K562 (cell line): ENCODE measurements around the gene PPP1R16B. TPM values are rescaled to one million over a fixed set of nuclear protein-coding genes. Genes with fewer than 3 reads are reported as not detected.

Source experiments
- ATAC-seq: fragments of 200-7000 bp; cut with Tn5 transposase; 3 replicates; pipeline ENCODE4 v1.9.1; 2020; ENCODE audit warnings: moderate library complexity
- BruUV-seq: library from RNA; stranded (reverse); fragments of 400-500 nt; replicated peaks from 2 replicates; lab custom pipeline; 2021; lab: Mats Ljungman, UMichigan
- CTCF ChIA-PET: fragments of 300-600 bp; formaldehyde crosslinking; extraction: SDS; loops from one replicate; lab custom pipeline; 2021; ENCODE audit warnings: low intra/inter-chr PET ratio; lab: Yijun Ruan, JAX
- POLR2A ChIA-PET: fragments of 300-600, 350-650 bp; sonication (Branson Sonifier 250); formaldehyde crosslinking; extraction: SDS; loops from one replicate; lab custom pipeline; 2021; ENCODE audit warnings: antibody characterized with exemption, inconsistent platforms; lab: Yijun Ruan, JAX
- DNase-seq, 4 experiments: peaks; one replicate each; pipeline versions ENCODE4 v3.0.0 to v3.0.0-alpha.2; 2011 to 2018; ENCODE audit warnings: low spot score in 3 of 4, mixed read lengths in 3 of 4; ENCODE audit errors: extremely low read depth in 1 of 4
- FAIRE-seq: peaks from 2 replicates; lab custom pipeline; 2011; peaks lifted over from hg19 to GRCh38; lab: Jason Lieb, UNC
- H2AFZ ChIP-seq: 2 replicates; pipeline ENCODE4 v1.6.0; 2011; ENCODE audit warnings: low read depth, low read length, control low read depth, inconsistent platforms
- H3K27ac ChIP-seq: fragments of 200-600 bp; 3 replicates; pipeline ENCODE4 v1.8.0; 2011; ENCODE audit warnings: low read depth, mild to moderate bottlenecking, control low read depth, inconsistent platforms, low read length, moderate library complexity, mixed read lengths; ENCODE audit errors: extremely low read depth
- H3K27me3 ChIP-seq, 2 experiments: fragments of 300-600 bp in 1 of 2; 2 replicates in 1 of 2; 3 replicates in 1 of 2; pipeline versions ENCODE4 v1.6.0 to v1.8.0; 2011; ENCODE audit warnings: inconsistent platforms in 2 of 2, low read length in 2 of 2, mild to moderate bottlenecking in 1 of 2, mixed read lengths in 1 of 2, moderate library complexity in 1 of 2; ENCODE audit not compliant: control insufficient read depth in 2 of 2, insufficient read depth in 2 of 2
- H3K36me3 ChIP-seq: fragments of 300-600 bp; 3 replicates; pipeline ENCODE4 v1.8.0; 2011; ENCODE audit warnings: mild to moderate bottlenecking, low read length, inconsistent platforms; ENCODE audit not compliant: control insufficient read depth, insufficient read depth
- H3K4me1 ChIP-seq, 2 experiments: fragments of 200-600 bp in 1 of 2; replicated peaks in 1 of 2; 2 replicates in 1 of 2; 3 replicates in 1 of 2; pipeline versions ENCODE4 v1.5.1 to v1.8.0; 2011; ENCODE audit warnings: inconsistent platforms in 2 of 2, low read length in 2 of 2, mild to moderate bottlenecking in 1 of 2, mixed read lengths in 1 of 2, moderate library complexity in 1 of 2; ENCODE audit not compliant: control insufficient read depth in 2 of 2, insufficient read depth in 2 of 2
- H3K4me2 ChIP-seq: 2 replicates; pipeline ENCODE4 v1.6.1; 2011; ENCODE audit warnings: low read length, control low read depth, inconsistent platforms, mixed read lengths; ENCODE audit not compliant: insufficient read depth
- H3K4me3 ChIP-seq: fragments of 200-600 bp; sonication (generic), shearing (Covaris generic); 2 replicates; pipeline ENCODE4 v1.5.1; 2016; ENCODE audit warnings: control low read depth, inconsistent platforms
- H3K79me2 ChIP-seq: fragments of 200-600 bp; 3 replicates; pipeline ENCODE4 v1.8.0; 2011; ENCODE audit warnings: low read length, inconsistent platforms; ENCODE audit not compliant: control insufficient read depth, insufficient read depth
- H3K9ac ChIP-seq, 2 experiments: 2 replicates each; pipeline versions ENCODE4 v1.6.0 to v1.6.1; 2011; ENCODE audit warnings: low read depth in 2 of 2, low read length in 2 of 2, control low read depth in 1 of 2, inconsistent platforms in 1 of 2, mild to moderate bottlenecking in 1 of 2, mixed read lengths in 1 of 2; ENCODE audit not compliant: insufficient read depth in 1 of 2
- H3K9me1 ChIP-seq: one replicate; pipeline ENCODE4 v1.6.0; 2011; ENCODE audit warnings: inconsistent platforms, mild to moderate bottlenecking, low read length, moderate library complexity; ENCODE audit not compliant: control insufficient read depth, insufficient read depth
- H3K9me3 ChIP-seq: replicated peaks from 2 replicates; pipeline ENCODE4 v1.5.1; 2011; ENCODE audit warnings: low read depth, low read length, inconsistent platforms; ENCODE audit not compliant: control insufficient read depth, insufficient read depth
- H4K20me1 ChIP-seq: replicated peaks from 2 replicates; pipeline ENCODE4 v1.6.1; 2011; ENCODE audit warnings: low read length, inconsistent platforms, mixed read lengths; ENCODE audit not compliant: control insufficient read depth, insufficient read depth
- FOXA3 ChIP-seq, 2 experiments: fragments of 450-650 bp in 1 of 2; sonication (generic) in 1 of 2; formaldehyde crosslinking; IDR thresholded peaks in 1 of 2; conservative IDR thresholded peaks in 1 of 2; 2 replicates each; pipeline versions ENCODE4 v1.4.0 to v1.8.0; 2020 to 2022; ENCODE audit warnings: mild to moderate bottlenecking in 2 of 2, missing genetic modification reagents in 1 of 2
- HDAC6 ChIP-seq: IDR thresholded peaks from 2 replicates; pipeline ENCODE4 v1.6.1; 2012; ENCODE audit warnings: low read depth, mild to moderate bottlenecking, control low read depth, inconsistent platforms, low read length, moderate library complexity
- HOXB6 ChIP-seq: fragments of 250-450 bp; sonication (Bioruptor Pico); IDR thresholded peaks from 2 replicates; pipeline ENCODE4 v1.5.1; 2022; ENCODE audit warnings: mild to moderate bottlenecking, borderline replicate concordance
- MAX ChIP-seq: sonication (generic); formaldehyde crosslinking; IDR thresholded peaks from 2 replicates; pipeline ENCODE4 v1.9.0; 2022; ENCODE audit warnings: mild to moderate bottlenecking, missing genetic modification reagents
- MEIS2 ChIP-seq: fragments of 450-650 bp; IDR thresholded peaks from 2 replicates; pipeline ENCODE4 v1.6.1; 2014; ENCODE audit warnings: mild to moderate bottlenecking; ENCODE audit not compliant: partially characterized antibody
- NCOA1 ChIP-seq: fragments of 450-650 bp; IDR thresholded peaks from 2 replicates; pipeline ENCODE4 v1.6.1; 2016; ENCODE audit warnings: low read depth
- ZFP36 ChIP-seq: fragments of 150-350 bp; IDR thresholded peaks from 2 replicates; pipeline ENCODE4 v1.6.1; 2018; ENCODE audit warnings: low read length, low read depth; ENCODE audit not compliant: partially characterized antibody
- WGBS: fragments of 100-300 bp; shearing (Covaris generic); methylation state at CpG from one replicate; pipeline ENCODE4 v1.1.6; 2016; ENCODE audit warnings: low coverage, mixed read lengths; ENCODE audit not compliant: insufficient coverage; ENCODE audit errors: missing lambda C conversion rate; 5-methylcytosine and 5-hydroxymethylcytosine counted together
- in situ Hi-C: fragments of 300-500 bp; cut with MboI; formaldehyde crosslinking; loops from 4 replicates; pipeline ENCODE4 v1.15.0; 2018; ENCODE audit warnings: inconsistent platforms, mixed read lengths
- intact Hi-C: fragments of 100-400 bp; cut with micrococcal nuclease; formaldehyde crosslinking; loops from 2 replicates; pipeline ENCODE4 v1.14.2; 2022
- polyA plus RNA-seq, 8 experiments: library from polyadenylated mRNA; depleted of rRNA in 4 of 8; stranded (reverse) in 5 of 8; unstranded in 3 of 8; fragments of >200 nt; fragmentation: Nextera tagmentation in 2 of 8; fragmentation: Illumina TruSeq in 1 of 8; extraction: Ambion mirVana in 2 of 8; extraction: Trizol in 1 of 8; gene quantifications; 2 replicates each; pipeline versions ENCODE4 v1.2.1 to v1.2.3, GENCODE V29; 2011 to 2014; ENCODE audit warnings: inconsistent platforms in 1 of 8, missing spikeins in 1 of 8
- total RNA-seq, 7 experiments: library from RNA; depleted of rRNA in 6 of 7; stranded (reverse); fragments of >200 nt in 6 of 7; fragmentation: Illumina TruSeq in 2 of 7; extraction: Trizol in 2 of 7; gene quantifications; 2 replicates each; pipeline versions ENCODE4 v1.2.1 to v1.2.3, GENCODE V29; 2011 to 2021; ENCODE audit warnings: low replicate concordance in 1 of 7
- TF ChIP-seq, protein P1 (sequence below), 3 experiments: fragments of 200-800 bp in 1 of 3; sonication (Bioruptor generic) in 1 of 3; sonication (generic) in 1 of 3; formaldehyde crosslinking in 1 of 3; IDR thresholded peaks; 2 replicates each; pipeline versions ENCODE4 v1.6.1 to v1.8.0; 2016 to 2022; ENCODE audit warnings: mild to moderate bottlenecking in 2 of 3, missing compliant biosample characterization in 2 of 3, missing genetic modification characterization in 2 of 3, missing genetic modification reagents in 1 of 3
- TF ChIP-seq, protein P2 (sequence below), 2 experiments: fragments of 450-650 bp; formaldehyde crosslinking in 1 of 2; IDR thresholded peaks; 2 replicates each; pipeline versions ENCODE4 v1.4.0 to v1.6.1; 2014 to 2020; ENCODE audit warnings: mild to moderate bottlenecking in 2 of 2, borderline replicate concordance in 1 of 2, low read depth in 1 of 2

PPP1R16B gene
- total and polyA plus RNA-seq, 9 of the 15 experiments (the other 6 are each of a cell fraction or from before 2014, with no cell fraction given): 1.5 to 11.5 (median 6.8) TPM

DNA sequence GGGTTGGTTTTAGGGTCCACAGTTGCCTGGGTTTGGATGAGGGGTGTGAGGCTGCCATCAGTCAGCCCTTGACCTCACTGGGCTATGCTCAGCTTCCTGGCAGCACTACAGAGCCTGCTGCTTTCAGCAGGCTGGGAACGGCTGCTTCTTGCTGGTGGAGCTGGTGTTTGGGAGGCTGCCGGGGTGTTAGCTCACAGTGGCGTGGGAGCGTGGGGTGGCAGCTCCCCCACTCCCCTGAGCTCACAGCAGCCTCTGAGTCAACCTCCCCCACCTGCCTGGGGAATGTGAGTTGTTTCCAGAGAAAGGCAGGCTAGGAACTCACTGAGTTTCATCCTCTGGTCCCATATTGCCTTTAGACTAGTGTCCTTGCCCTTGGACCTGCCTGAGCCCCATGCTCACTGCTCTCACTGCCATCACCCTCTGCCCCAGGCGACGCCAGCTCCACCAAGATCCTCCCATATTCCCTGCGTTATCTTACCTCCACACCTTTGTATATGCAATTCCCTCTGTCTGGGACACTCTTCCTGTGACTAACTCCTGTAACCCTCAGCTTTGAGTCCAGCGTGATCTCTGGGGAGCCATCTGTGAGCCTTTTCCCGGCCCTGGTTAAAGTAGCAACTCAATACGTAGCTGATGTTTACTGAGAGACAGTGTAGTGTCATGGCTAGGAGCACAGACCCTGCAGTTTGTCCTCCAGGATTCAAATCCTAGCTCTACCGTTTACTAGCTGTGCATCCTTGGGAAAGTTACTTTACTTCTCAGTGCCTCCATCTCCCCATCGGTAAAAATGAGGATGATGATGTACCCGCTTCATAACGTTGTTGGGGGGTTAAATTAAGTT, 34.8 kb downstream of the PPP1R16B start:
- no peaks in the 10 kb centered on the region for H3K27me3 ChIP-seq
- peaks cover 19% of the 10 kb centered on the region in 2 experiments; a peak in 4 of 5 replicates for H3K4me1 ChIP-seq
- no peaks in the 10 kb centered on the region for H3K36me3 ChIP-seq
- peak; percentile 71 for ATAC-seq
- DNase-seq: peak; percentile 26 to 52 (median 31)
- H3K79me2 ChIP-seq: no peaks in the 10 kb centered on the region
- peak overlapping the region; percentile 22 to 76; a peak in 3 of 4 replicates for H3K9ac ChIP-seq
- 0 out of 2 replicates have a peak, but pooled peaks cover 4% of the 10 kb centered on the region for H4K20me1 ChIP-seq
- peak overlapping the region; percentile 32; the same call in 1 of the 3 replicates for H3K27ac ChIP-seq
- FAIRE-seq: peak; percentile 73
- ChIA-PET POLR2A (interaction anchor here (0.6 to 1.0 kb wide), 5 partner anchors 31 to 420 kb away, joined by 3 to 4 read pairs (median 3); no protein-coding TSS in a partner anchor), CTCF (no interaction called here)
- H3K9me3 ChIP-seq: no peaks in the 10 kb centered on the region
- 18% methylated on average over 14 of the region's 14 CpGs for WGBS
- in situ Hi-C loops: no loop called here
- BruUV-seq: no TSS peak
- intact Hi-C loops: no loop called here
- H2AFZ ChIP-seq: peak overlapping the region; percentile 67
- no peak overlapping the region for H3K4me3 ChIP-seq
- H3K4me2 ChIP-seq: peak overlapping the region; percentile 64
- no peaks in the 10 kb centered on the region for H3K9me1 ChIP-seq
- no peak for TF ChIP-seq HOXB6 (CRISPR knock-in tag)
- TF ChIP-seq, protein P1, sequence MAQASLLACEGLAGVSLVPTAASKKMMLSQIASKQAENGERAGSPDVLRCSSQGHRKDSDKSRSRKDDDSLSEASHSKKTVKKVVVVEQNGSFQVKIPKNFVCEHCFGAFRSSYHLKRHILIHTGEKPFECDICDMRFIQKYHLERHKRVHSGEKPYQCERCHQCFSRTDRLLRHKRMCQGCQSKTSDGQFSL (CRISPR knock-in tag; IDR thresholded peaks at IDR 0.05): peak; percentile 80
- TF ChIP-seq, protein P1 (tag; IDR thresholded peaks at IDR 0.05): no peak
- no peak for TF ChIP-seq MEIS2
- peak; percentile 14 for TF ChIP-seq ZFP36
- no peak for TF ChIP-seq NCOA1
- TF ChIP-seq HDAC6: no peak
- TF ChIP-seq, protein P2, sequence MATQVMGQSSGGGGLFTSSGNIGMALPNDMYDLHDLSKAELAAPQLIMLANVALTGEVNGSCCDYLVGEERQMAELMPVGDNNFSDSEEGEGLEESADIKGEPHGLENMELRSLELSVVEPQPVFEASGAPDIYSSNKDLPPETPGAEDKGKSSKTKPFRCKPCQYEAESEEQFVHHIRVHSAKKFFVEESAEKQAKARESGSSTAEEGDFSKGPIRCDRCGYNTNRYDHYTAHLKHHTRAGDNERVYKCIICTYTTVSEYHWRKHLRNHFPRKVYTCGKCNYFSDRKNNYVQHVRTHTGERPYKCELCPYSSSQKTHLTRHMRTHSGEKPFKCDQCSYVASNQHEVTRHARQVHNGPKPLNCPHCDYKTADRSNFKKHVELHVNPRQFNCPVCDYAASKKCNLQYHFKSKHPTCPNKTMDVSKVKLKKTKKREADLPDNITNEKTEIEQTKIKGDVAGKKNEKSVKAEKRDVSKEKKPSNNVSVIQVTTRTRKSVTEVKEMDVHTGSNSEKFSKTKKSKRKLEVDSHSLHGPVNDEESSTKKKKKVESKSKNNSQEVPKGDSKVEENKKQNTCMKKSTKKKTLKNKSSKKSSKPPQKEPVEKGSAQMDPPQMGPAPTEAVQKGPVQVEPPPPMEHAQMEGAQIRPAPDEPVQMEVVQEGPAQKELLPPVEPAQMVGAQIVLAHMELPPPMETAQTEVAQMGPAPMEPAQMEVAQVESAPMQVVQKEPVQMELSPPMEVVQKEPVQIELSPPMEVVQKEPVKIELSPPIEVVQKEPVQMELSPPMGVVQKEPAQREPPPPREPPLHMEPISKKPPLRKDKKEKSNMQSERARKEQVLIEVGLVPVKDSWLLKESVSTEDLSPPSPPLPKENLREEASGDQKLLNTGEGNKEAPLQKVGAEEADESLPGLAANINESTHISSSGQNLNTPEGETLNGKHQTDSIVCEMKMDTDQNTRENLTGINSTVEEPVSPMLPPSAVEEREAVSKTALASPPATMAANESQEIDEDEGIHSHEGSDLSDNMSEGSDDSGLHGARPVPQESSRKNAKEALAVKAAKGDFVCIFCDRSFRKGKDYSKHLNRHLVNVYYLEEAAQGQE (IDR thresholded peaks at IDR 0.05; ENCODE audit: borderline replicate concordance): no peak
- TF ChIP-seq, protein P2 (CRISPR knock-in tag; IDR thresholded peaks at IDR 0.05; ENCODE audit: low read depth): no peak
- TF ChIP-seq FOXA3 (CRISPR knock-in tag; conservative IDR thresholded peaks at IDR 0.05 in 1 of 2, IDR thresholded peaks at IDR 0.05 in 1 of 2): peak in 1 of 2 experiments; percentile 20; a peak in 1 of 4 replicates
- peak; percentile 56 for TF ChIP-seq MAX
